ENCODE data around the gene CLCA1.

CLCA1 gene

DNA sequence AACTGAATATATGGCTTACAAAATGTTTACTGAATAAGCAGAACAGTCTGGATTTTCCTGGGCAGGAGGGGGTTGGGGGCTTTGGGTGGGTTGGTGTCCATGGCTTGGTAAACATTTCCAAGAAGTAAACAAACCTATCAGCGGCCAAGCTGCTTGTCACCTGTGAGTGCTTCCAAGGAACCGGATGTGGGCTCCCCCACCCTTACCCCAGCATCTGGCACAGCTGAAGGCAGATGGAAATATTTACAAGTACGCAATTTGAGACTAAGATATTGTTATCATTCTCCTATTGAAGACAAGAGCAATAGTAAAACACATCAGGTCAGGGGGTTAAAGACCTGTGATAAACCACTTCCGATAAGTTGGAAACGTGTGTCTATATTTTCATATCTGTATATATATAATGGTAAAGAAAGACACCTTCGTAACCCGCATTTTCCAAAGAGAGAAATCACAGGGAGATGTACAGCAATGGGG, at the start of gene CLCA1:
TSS of gene CLCA1 (plus strand) at position 427 of the 477 bp plus-strand sequence. CDS start at position 472, 45 bp downstream.
- DNase-seq (ENCODE audit: low read depth) = no peak

- DNase-seq (ENCODE audit: low read depth) = no peak
Measured at GRCh38 chr1:86419277-86419903, 49.3 kb upstream of the CLCA1 start.

GRCh38 chr1:86421601-86422280, 47.0 kb upstream of the CLCA1 start:
- DNase-seq (ENCODE audit: low read depth) = no peak

GRCh38 chr1:86423473-86423872, 45.3 kb upstream of the CLCA1 start:
- no peak for DNase-seq (ENCODE audit: low read depth)

GRCh38 chr1:86423873-86424272, 44.9 kb upstream of the CLCA1 start, which contains the start of gene CLCA2:
Gene CLCA2, plus strand, starts transcription at chr1:86424171. Its CDS starts 77 bp downstream, at chr1:86424248.
- no peak for DNase-seq (ENCODE audit: low read depth)

DNA sequence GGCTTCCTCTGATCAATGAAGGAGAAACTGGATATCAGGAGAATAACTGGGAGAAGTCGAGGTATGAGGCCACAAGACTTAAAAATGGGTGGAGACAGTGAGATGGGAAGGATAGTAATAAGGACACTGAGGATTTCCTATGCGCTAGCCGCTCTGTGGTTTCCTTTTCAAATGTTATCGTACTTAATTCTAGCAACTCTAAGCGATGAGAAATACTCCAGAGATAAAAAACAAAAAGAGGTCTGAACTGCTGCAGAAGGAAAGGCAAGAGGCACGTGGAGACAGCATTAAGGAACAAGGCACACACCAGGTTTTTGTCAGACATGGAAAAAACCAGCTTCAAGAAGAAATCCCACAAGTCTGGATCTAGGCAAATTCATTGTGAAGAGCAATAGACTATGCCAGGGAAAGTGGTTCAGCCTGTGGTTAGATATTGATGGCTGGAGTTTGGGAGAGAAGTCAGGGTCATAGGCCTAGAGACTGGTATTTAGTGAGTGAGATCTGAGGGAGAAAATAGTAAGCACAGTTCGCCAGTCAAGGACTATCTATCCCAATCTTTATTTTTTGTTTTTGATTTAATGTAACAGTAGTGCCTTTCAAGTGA, 39.5 kb upstream of the CLCA1 start:
- no peak for DNase-seq (ENCODE audit: low read depth)

- DNase-seq (ENCODE audit: low read depth) = no peak
Measured at GRCh38 chr1:86429835-86430234, 38.9 kb upstream of the CLCA1 start.

DNA sequence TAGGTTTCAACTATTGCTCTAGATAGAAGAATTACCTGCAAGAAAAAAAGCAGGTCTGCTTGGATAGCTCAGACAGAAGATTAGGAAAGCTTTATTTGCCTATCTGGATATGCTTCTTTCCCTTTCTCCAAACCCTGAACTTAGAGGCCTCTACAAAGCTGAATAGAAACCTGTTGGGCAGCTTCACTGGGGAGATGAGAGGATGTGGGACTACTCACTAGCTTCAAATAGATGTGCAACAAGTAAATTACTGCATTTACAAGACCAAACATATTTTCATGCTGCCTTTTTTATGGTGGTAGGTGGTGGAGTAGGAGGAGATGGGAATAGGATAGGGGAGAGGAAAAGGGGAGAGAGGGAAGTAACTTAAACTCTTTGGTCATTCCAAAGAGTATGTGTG, 38.4 kb upstream of the CLCA1 start:
- DNase-seq (ENCODE audit: low read depth) = no peak

DNA sequence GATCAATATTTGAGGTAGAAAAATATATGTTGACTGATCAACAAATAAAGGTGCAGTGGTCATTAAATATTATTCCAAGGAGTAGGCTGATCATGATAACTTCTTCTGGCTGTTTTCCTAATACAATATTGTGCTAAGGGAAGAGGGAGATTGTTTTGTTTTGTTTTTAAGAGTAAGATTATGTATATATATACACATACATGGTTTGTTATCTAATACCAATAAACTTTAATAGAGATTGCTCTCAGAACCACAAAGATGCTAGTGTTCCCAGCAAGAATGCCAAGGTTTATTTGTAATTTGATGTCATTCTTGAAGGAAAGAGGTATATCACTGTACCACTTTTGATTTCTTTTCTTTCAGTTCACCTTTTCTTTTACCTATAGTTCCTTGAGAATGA, 34.7 kb upstream of the CLCA1 start:
- no peak for DNase-seq (ENCODE audit: low read depth)

- DNase-seq (ENCODE audit: low read depth) = no peak
Measured at GRCh38 chr1:86435327-86435726, 33.4 kb upstream of the CLCA1 start.

- no peak for DNase-seq (ENCODE audit: low read depth)
Measured at GRCh38 chr1:86436041-86436440, 32.7 kb upstream of the CLCA1 start.

GRCh38 chr1:86441581-86441980, 27.1 kb upstream of the CLCA1 start:
- no peak for DNase-seq (ENCODE audit: low read depth)

DNA sequence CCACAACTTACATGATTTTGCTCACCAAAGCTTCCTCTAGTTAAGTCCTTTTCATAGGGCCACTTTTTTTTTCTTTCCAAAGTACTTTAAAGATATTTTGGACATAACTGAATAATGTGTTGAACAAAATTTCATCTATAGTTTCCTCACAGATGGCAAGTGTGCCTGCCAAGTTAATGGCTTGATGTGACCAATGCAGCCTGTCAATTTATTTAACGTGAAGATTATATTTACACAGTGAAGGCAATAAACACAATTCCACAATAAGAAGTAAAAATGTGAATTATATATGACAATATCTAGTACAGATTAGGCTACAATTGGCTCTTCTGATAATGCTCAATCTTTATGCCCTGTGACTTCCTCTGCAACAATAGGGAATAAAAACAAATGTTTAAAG, 26.7 kb upstream of the CLCA1 start:
- DNase-seq (ENCODE audit: low read depth) = no peak

DNA sequence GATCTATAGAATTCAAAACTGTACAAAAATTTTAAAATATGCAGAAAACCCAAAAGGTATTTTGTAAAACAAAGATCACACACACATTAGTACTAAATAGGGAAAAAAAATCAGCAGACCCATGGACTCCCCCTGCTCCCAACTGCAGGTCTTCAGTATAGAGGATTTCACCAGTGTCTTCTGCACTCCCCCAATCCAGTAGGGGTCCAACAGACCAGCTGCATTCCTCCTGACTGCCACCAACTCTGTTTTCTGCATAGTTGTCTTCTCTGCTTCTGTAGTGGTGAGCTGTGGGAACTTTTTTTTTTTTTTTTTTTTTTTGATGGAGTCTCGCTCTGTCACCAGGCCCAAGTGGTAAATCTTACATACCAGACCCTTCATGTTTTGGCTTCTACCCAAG, 22.8 kb upstream of the CLCA1 start:
- no peak for DNase-seq (ENCODE audit: low read depth)

DNA sequence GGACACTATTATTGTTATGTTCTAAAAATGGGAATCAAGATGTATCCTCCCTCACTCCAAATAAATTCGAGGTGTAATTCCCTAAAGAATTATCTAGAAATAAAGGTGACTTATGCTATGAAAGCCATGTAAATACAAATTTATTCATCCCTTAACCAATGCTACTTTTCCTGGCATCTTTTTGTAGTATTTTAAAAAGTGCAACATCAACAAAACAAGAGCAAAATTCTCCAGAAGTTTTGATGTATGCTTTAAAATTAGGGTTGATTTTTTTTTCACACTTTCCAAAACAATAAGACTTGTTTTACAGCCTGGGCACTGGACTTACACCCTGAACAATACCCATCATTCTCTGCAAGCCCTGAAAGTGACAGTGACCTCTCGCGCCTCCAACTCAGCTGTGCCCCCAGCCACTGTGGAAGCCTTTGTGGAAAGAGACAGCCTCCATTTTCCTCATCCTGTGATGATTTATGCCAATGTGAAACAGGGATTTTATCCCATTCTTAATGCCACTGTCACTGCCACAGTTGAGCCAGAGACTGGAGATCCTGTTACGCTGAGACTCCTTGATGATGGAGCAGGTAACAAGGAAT, 21.4 kb upstream of the CLCA1 start:
- DNase-seq (ENCODE audit: low read depth) = no peak

DNA sequence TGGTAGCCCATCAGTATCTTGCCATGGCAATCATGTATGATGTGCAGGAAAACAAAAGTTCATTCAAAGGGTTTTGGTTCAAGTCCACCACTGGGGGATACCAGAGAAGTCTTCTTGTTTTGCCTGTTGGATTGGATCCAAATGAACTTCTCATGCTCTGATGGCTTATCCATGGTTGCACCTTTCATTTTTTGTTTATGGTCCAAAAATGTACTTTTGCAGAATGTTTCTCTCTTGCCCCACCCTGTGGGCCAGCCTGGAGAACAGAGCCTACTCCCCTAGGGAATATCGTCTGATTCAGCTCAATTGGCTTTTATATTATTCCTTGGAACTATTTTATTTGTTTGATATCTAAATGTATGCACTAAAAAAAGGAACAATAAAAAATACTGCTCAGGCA, 20.1 kb upstream of the CLCA1 start:
- DNase-seq (ENCODE audit: low read depth) = no peak

DNA sequence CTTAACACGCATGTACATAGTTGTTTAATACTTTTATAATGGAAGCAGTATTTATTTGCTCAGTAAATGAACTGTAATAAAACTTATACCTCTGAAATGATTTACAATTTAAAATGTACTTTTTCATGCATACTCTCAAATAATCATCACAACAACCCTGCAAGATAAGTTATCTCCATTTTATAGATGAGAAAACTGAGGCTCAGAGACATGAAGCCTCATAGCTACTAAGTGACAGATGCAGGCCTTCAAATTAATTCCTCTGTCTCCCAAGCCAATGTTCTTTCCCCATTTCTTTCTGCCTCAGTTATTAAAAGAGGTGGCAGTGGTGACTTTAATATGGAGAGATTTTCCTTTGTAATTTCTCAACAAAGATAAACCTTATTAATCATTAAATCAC, 19.6 kb upstream of the CLCA1 start:
- no peak for DNase-seq (ENCODE audit: low read depth)

DNA sequence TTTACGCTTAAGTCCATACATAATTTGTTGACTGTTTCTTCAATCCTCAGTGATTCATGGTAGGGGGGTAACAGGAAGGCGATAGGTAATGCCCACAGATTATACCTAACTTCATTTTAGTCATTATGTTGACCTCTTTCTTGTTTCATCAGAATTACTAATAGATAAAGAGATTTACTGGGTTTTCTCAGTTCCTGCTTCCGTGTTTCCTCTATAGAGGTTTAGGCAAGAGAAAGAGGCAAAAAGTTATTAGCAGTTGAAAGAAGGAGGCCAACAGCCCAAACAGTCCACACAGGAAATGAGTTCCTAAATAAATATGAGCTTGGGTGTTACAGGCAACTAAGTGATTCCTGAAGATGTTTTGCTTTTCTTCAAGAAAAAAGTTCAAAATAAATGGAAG, 17.9 kb upstream of the CLCA1 start:
- no peak for DNase-seq (ENCODE audit: low read depth)

GRCh38 chr1:86453664-86454063, 15.1 kb upstream of the CLCA1 start:
- DNase-seq (ENCODE audit: low read depth) = no peak

- no peak for DNase-seq (ENCODE audit: low read depth)
Measured at GRCh38 chr1:86455073-86455472, 13.7 kb upstream of the CLCA1 start.

- no peak for DNase-seq (ENCODE audit: low read depth)
Measured at GRCh38 chr1:86460998-86461397, 7.7 kb upstream of the CLCA1 start.

DNA sequence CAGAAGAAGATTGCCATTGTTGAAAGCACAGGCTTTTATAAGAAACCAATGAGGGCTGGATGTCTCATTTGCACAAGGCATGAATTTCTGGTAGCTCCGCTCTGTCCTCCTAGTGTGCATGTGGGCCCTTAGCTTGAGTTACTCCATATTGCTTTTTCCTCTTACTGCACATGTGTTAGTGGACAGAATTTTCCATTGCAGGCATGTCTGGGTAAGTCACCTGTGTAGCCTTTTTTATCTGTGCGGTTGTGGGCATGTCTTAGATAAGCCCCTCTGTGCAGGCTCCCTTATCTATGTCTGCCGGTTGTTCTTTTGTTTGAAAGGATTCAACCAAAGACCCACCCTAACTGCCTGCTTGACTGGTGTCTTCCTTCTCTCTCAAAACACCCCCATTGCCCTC, 7.2 kb upstream of the CLCA1 start:
- no peak for DNase-seq (ENCODE audit: low read depth)

DNA sequence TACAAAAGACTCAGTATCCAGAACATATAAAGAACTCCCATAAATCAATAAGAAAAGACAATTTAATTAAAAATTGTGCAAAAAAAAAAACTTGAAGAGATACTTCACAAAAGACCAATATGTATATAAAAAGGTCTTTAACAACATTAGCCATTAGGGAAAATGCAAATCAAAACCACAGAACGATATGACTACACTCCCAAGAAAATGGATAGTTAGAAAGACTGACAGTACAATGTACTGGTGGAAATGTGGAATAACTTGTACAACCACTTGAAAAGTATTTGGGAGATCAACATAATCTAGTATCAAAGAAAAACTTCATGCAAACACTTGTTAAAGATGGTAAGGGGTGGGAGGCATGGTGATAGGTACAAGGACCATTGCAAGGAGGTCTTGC, 3.9 kb upstream of the CLCA1 start:
- DNase-seq (ENCODE audit: low read depth) = no peak

Data from stimulated activated CD8-positive, alpha-beta memory T cell treated with anti-CD3 and anti-CD28 coated beads, Interleukin-12 subunit alpha, Interleukin-12 subunit beta, amount 100 ng/mL, for 1 hour (primary cell).